PC-9 (cell line): ENCODE results near the gene NAA10.

Experiments used
- EZH2 ChIP-seq: fragments of 200-600 bp; sonication (generic); IDR thresholded peaks from 2 replicates; pipeline ENCODE4 v1.8.0; 2017; ENCODE audit warnings: antibody characterized with exemption, low read depth
- TF ChIP-seq, protein P1 (sequence below): fragments of 200-600 bp; sonication (generic); conservative IDR thresholded peaks from 2 replicates; pipeline ENCODE4 v1.6.1; 2017; ENCODE audit warnings: mixed run types, antibody characterized with exemption, mild to moderate bottlenecking, moderate library complexity

DNA sequence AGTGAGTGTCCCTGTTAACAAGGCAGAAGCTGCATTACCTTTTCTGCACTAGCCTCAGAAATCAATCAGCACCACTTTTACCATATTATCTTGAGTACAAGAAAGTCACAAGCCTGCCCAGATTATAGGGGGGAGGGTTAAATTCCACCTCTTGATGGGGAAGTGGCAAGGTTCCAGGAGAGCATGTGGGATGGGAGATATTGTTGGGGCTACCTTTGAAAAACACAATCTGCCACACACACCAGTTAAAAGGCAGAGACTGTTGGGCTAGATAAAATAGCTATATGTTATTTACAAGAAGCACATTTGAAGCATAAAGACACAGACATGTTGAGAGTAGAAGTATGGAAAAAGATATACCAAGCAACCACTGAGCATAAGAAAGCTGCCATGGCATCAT, 36.9 kb downstream of the NAA10 start:
- TF ChIP-seq, protein P1, sequence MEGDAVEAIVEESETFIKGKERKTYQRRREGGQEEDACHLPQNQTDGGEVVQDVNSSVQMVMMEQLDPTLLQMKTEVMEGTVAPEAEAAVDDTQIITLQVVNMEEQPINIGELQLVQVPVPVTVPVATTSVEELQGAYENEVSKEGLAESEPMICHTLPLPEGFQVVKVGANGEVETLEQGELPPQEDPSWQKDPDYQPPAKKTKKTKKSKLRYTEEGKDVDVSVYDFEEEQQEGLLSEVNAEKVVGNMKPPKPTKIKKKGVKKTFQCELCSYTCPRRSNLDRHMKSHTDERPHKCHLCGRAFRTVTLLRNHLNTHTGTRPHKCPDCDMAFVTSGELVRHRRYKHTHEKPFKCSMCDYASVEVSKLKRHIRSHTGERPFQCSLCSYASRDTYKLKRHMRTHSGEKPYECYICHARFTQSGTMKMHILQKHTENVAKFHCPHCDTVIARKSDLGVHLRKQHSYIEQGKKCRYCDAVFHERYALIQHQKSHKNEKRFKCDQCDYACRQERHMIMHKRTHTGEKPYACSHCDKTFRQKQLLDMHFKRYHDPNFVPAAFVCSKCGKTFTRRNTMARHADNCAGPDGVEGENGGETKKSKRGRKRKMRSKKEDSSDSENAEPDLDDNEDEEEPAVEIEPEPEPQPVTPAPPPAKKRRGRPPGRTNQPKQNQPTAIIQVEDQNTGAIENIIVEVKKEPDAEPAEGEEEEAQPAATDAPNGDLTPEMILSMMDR, result no peak
- no peak for TF ChIP-seq EZH2
